ENCODE results near the gene TRAIP. TPM values are rescaled to one million over a fixed set of nuclear protein-coding genes. Genes with fewer than 3 reads are reported as not detected.
"Not testable (repeated sequence)": the region's sequence is repeated elsewhere in the genome, so short reads cannot be mapped to it uniquely, and the experiment has no call there.

The TRAIP gene
- total RNA-seq, 1 donor from 2014 or later: 1.5 TPM

DNA sequence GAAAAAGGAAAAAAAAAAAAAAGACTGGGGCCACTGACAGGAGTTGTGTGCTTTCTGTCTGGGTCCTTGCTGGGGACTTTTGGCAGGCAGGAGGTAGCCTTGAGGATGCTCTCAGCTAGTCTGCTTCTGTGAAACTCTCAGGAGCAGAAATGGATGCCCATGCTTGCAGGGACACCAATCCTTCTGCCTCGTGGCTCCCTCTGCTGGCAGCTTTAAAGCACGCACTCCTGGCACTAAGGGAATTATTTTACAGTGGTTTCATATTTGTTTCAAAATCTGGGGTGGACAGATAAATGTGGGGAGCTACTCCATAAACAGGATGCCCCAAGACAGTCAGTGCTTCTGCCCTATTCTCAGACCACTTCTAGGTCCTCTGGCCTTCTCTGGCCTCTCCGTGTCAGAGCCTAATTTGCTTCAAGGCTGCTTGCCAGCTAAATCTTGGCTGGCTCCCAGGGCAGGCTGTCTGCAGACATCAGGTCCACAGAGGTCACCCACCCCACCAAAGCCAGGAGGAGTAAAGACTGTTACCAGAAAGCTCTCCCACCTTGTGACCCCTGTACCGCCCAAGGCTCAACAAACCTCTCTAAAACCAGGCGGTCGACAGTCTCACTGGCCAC is 17.1 kb downstream of the TRAIP start:
- H3K4me3 ChIP-seq: no peak overlapping the region
- intact Hi-C loops (cut with DNase I): loop anchor here (5.0 kb wide), 1 partner anchor 37 kb away; the partner anchor contains the start of gene INKA1
- peaks cover 13% of the 10 kb centered on the region for H3K4me1 ChIP-seq
- H3K36me3 ChIP-seq: no peaks in the 10 kb centered on the region
- H3K27me3 ChIP-seq: no peaks in the 10 kb centered on the region
- H3K9me3 ChIP-seq: no peaks in the 10 kb centered on the region
- peak; percentile 94 for ATAC-seq
- TF ChIP-seq, protein P1, sequence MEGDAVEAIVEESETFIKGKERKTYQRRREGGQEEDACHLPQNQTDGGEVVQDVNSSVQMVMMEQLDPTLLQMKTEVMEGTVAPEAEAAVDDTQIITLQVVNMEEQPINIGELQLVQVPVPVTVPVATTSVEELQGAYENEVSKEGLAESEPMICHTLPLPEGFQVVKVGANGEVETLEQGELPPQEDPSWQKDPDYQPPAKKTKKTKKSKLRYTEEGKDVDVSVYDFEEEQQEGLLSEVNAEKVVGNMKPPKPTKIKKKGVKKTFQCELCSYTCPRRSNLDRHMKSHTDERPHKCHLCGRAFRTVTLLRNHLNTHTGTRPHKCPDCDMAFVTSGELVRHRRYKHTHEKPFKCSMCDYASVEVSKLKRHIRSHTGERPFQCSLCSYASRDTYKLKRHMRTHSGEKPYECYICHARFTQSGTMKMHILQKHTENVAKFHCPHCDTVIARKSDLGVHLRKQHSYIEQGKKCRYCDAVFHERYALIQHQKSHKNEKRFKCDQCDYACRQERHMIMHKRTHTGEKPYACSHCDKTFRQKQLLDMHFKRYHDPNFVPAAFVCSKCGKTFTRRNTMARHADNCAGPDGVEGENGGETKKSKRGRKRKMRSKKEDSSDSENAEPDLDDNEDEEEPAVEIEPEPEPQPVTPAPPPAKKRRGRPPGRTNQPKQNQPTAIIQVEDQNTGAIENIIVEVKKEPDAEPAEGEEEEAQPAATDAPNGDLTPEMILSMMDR (IDR thresholded peaks at IDR 0.05): peak; percentile 91
- no peak overlapping the region for H3K27ac ChIP-seq
- DNase-seq: peak; percentile 86

DNA sequence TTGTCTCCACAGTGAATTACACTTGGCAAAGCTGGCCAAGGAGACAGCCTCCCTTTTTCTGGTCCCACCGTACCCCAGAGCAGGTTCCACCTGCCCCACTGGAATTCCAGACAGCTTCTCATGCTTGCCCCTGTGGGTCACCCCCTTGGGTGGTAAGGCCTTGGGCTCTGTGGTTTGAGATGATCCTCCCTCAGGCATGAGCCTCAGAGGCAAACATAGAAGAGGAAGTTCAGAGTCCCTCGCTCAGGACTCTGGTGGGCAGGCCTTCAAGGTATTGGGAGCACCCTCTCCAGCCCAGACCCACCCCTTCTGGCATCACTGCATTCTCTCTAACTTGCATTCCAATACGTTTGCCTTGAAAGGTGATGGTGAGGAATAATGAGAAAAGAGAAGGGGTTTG is 25.0 kb downstream of the TRAIP start:
- no peak overlapping the region for H3K4me3 ChIP-seq
- ATAC-seq (no peak), DNase-seq (no peak)
- H3K9me3 ChIP-seq: no peaks in the 10 kb centered on the region
- no peak overlapping the region for H3K27ac ChIP-seq
- intact Hi-C loops (cut with DNase I): no loop called here
- no peaks in the 10 kb centered on the region for H3K36me3 ChIP-seq
- TF ChIP-seq, protein P1 (IDR thresholded peaks at IDR 0.05): no peak
- no peaks in the 10 kb centered on the region for H3K27me3 ChIP-seq
- no peaks in the 10 kb centered on the region for H3K4me1 ChIP-seq

DNA sequence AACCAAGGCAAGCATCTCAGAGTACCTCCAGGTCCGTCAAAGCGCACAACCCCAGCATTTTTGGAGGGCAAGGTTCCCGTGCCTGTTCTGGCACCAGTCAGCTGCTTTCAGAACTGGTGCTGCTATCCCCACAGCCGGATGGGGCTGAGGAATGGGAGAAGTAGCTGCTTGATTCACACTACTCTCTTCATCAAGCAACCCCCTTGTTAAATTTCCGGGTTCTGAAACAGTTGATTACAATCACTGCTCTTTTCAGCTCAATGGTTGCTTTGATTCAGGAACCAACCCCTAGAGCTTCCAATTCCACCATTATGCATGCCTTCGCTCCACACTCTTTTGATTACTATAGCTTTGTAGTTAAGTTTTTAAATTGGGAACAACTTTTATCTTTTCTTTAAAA is 30.3 kb downstream of the TRAIP start:
- DNase-seq: no peak
- intact Hi-C loops (cut with DNase I): no loop called here
- Histone ChIP-seq H3K27ac (no peak overlapping the region), H3K9me3 (no peaks in the 10 kb centered on the region), H3K36me3 (no peaks in the 10 kb centered on the region), H3K4me3 (no peak overlapping the region), H3K4me1 (no peaks in the 10 kb centered on the region), H3K27me3 (no peaks in the 10 kb centered on the region)
- TF ChIP-seq, protein P1 (IDR thresholded peaks at IDR 0.05): no peak
- no peak for ATAC-seq

DNA sequence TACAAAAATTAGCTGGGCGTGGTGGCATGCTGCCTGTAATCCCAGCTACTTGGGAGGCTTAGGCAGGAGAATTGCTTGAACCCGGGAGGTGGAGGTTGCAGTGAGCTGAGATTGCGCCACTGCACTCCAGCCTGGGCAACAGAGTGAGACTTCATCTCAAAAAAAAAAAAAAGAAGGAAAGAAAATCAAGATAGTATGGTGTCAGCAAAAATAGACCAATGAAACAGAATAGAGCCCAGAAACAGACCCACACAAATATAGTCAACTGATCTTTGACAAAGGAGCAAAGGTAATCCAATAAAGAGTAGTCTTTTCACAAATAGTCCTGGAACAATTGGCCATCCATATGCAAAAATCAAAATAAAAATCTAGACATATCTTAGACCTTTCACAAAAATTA is 33.2 kb downstream of the TRAIP start:
- H3K4me3 ChIP-seq; ATAC-seq; H3K9me3 ChIP-seq; H3K36me3 ChIP-seq; H3K27me3 ChIP-seq; DNase-seq; intact Hi-C loops (cut with DNase I); H3K27ac ChIP-seq; H3K4me1 ChIP-seq: not testable (repeated sequence)

DNA sequence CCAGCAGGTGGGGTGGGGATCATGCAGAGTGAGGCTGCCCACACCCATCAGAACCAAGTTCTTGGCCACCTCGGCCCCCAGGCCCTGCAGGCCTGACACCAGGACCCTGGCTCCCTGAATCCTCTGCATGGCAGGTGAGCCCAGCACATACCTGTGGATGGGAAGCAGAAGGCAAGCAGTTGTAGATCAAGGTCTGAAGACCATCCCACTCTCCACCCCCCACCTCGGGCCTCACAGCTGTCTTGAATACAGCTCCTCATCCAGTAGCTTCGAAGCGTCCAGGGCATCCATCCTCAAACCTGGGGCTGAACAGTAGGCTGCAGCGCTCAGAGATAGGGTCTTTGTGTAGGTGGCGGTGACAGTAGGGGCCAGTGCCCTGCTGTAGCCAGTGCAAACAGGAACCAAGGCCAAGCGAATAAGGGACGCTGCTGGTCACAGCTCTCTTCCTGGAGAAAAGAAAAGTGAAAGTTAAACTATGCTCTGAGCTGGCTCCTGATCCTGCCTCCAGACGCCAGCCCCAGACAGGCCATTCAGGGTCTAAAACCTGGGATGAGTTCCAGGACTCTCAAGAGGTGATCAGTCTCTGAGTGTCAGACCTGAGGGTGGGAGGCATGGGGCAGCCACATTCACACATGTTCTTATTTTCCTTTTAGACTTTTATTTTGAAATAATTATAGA is 42.7 kb downstream of the TRAIP start, which contains the start of gene UBA7:
Gene UBA7, minus strand, starts transcription at position 457 of the 678 bp plus-strand sequence. Its CDS starts 166 bp downstream, at position 291.
- H3K4me1 ChIP-seq: peaks cover 27% of the 10 kb centered on the region
- peak within 1 kb of the TSS; percentile 66 for H3K4me3 ChIP-seq
- no peak for DNase-seq
- H3K9me3 ChIP-seq: no peaks in the 10 kb centered on the region
- intact Hi-C loops (cut with DNase I): no loop called here
- H3K27ac ChIP-seq: peak within 1 kb of the TSS; percentile 89
- TF ChIP-seq, protein P1 (IDR thresholded peaks at IDR 0.05): no peak
- peak; percentile 92 for ATAC-seq
- peaks cover 31% of the 10 kb centered on the region for H3K36me3 ChIP-seq
- no peaks in the 10 kb centered on the region for H3K27me3 ChIP-seq

DNA sequence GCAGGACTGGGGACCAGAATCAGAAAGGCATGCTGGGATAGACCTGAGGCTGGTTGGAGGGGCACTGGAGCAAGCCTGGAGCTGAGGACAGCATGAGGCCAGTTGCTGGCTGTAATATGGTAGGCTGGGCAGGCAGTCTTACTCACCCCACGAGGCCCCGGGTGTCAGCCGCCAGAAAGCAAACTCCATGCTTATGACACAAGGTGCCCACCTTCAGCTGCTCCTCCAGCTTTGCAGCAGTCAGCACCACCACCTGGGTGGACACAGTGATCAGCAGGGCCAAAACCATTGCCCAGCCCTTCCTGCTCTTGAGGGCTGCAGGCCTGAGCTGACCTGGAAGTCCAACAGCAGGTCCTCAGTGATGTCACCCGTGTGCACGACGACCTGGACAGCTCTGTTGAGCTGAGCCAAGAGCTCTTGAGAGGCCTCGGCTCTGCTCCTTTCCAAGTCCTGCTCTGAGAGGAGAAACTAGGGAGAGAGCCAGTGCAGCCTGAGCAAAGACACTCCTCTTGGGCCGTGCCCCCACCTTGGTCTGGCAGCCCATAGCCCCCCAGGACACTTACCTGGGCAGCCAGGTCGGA is 43.4 kb downstream of the TRAIP start:
- TF ChIP-seq, protein P1 (IDR thresholded peaks at IDR 0.05): no peak
- intact Hi-C loops (cut with DNase I): no loop called here
- ATAC-seq: peak; percentile 84
- no peak for DNase-seq
- Histone ChIP-seq H3K4me1 (peaks cover 33% of the 10 kb centered on the region), H3K4me3 (peak overlapping the region; percentile 66), H3K27me3 (no peaks in the 10 kb centered on the region), H3K9me3 (no peaks in the 10 kb centered on the region), H3K36me3 (peaks cover 31% of the 10 kb centered on the region), H3K27ac (peak overlapping the region; percentile 89)
